ENCODE results near the gene B3GNT5. TPM values are rescaled to one million over a fixed set of nuclear protein-coding genes. Genes with fewer than 3 reads are reported as not detected.

Gene B3GNT5
- total and polyA plus RNA-seq, 10 of the 15 experiments (the other 5 are each of a cell fraction or from before 2014, with no cell fraction given), result 0.24 to 1.1 (median 0.48) TPM

DNA sequence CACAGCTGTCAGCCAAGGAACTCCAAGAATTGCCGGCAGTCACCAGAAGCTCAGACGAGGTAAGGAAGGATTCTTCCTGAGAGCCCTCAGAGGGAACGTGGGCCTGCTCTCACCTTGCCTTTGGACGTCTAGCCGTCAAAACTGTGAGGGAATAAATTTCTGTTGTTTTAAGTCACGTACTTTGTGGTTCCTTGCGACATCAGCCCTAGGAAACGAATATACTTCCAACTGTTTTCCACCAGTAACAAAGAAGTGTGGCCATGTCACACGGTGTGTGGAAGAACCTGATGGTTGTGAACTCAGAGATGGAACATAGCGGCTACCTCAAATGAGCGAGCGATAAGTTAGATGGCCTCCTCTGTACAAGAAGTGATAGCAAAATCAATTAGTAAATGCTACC, 41.0 kb upstream of the B3GNT5 start (continued):
- TF ChIP-seq PRDM15 (CRISPR knock-in tag; IDR thresholded peaks at IDR 0.05), result no peak
- no peak for TF ChIP-seq KAT2A (conservative IDR thresholded peaks at IDR 0.05; ENCODE audit: control insufficient read depth, low read depth, low read length)
- TF ChIP-seq, protein P1, sequence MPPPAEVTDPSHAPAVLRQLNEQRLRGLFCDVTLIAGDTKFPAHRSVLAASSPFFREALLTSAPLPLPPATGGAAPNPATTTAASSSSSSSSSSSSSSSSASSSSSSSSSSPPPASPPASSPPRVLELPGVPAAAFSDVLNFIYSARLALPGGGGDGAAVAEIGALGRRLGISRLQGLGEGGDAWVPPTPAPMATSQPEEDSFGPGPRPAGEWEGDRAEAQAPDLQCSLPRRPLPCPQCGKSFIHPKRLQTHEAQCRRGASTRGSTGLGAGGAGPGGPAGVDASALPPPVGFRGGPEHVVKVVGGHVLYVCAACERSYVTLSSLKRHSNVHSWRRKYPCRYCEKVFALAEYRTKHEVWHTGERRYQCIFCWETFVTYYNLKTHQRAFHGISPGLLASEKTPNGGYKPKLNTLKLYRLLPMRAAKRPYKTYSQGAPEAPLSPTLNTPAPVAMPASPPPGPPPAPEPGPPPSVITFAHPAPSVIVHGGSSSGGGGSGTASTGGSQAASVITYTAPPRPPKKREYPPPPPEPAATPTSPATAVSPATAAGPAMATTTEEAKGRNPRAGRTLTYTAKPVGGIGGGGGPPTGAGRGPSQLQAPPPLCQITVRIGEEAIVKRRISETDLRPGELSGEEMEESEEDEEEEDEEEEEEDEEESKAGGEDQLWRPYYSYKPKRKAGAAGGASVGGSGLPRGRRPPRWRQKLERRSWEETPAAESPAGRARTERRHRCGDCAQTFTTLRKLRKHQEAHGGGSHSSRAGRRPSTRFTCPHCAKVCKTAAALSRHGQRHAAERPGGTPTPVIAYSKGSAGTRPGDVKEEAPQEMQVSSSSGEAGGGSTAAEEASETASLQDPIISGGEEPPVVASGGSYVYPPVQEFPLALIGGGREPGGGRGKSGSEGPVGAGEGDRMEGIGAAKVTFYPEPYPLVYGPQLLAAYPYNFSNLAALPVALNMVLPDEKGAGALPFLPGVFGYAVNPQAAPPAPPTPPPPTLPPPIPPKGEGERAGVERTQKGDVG (CRISPR knock-in tag; IDR thresholded peaks at IDR 0.05), result no peak
- TF ChIP-seq BCL11A (IDR thresholded peaks at IDR 0.05; ENCODE audit: low read depth, low read length), result no peak

DNA sequence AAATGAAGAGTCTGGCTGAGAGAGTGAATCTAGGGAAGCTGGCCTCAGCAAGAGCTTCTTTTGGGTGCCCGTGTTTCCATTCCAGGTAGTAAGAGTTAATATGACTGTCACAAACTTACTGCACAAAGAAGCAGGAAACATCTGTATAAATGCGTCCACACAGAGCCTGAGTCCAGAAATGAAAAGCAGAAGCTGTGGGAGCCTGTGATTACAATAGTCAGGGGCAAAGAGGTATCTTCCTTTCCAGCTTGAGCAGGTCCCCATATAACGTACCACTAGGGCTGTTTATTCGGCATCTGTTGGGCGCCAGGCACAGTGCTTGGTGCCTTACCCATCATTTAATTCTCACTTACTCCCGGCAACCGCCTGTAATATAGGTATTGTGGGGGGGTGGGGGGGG, 40.5 kb upstream of the B3GNT5 start:
- Histone ChIP-seq H3K4me2 (ENCODE audit: control insufficient read depth, insufficient read depth) (no peak overlapping the region), H3K9me3 (replicated peaks; ENCODE audit: control insufficient read depth, insufficient read depth, low read length) (no peaks in the 10 kb centered on the region; the same call in 2 of the 3 replicates), H4K20me1 (ENCODE audit: control insufficient read depth, insufficient read depth) (no peaks in the 10 kb centered on the region), H2AFZ (ENCODE audit: control insufficient read depth, low read depth, low read length) (no peak overlapping the region), H3K79me2 (ENCODE audit: control insufficient read depth, insufficient read depth, low read length) (no peaks in the 10 kb centered on the region), H3K27ac (ENCODE audit: control insufficient read depth, insufficient read depth) (no peak overlapping the region), H3K9ac (ENCODE audit: control insufficient read depth, insufficient read depth, low read length) (no peak overlapping the region), H3K36me3 (ENCODE audit: control insufficient read depth in 2 of 2, insufficient read depth in 2 of 2, low read length in 1 of 2) (no peaks in the 10 kb centered on the region), H3K4me3 (no peak overlapping the region), H3K27me3 (replicated peaks in 1 of 2; ENCODE audit: control insufficient read depth in 2 of 2, insufficient read depth in 2 of 2, low read length in 1 of 2) (0 out of 4 replicates have a peak, but pooled peaks cover 0 to 5% of the 10 kb centered on the region in 2 experiments), H3K4me1 (ENCODE audit: control insufficient read depth, insufficient read depth, low read length) (no peaks in the 10 kb centered on the region)
- in situ Hi-C loops (cut with MboI), result no loop called here
- DNase-seq (ENCODE audit: low read depth, low spot score) (no peak), ATAC-seq (peak; percentile 66), FAIRE-seq (no peak)
- BruUV-seq (replicated peaks), result no TSS peak
- ChIA-PET RAD21 (ENCODE audit: unreplicated experiment) (interaction anchor here (0.5 to 2.3 kb wide), 4 partner anchors 12 to 159 kb away, joined by 3 to 11 read pairs (median 6); no protein-coding TSS in a partner anchor), SMC1A (ENCODE audit: uncharacterized antibody, unreplicated experiment) (interaction anchor here (0.7 to 1.3 kb wide), 5 partner anchors 14 to 162 kb away, joined by 3 to 4 read pairs (median 3); no protein-coding TSS in a partner anchor), POLR2A (interaction anchor here (0.5 kb wide), 1 partner anchor 418 kb away, joined by 4 read pairs; no protein-coding TSS in a partner anchor), CTCF (interaction anchor here (0.8 to 1.8 kb wide), 3 partner anchors 19 to 73 kb away, joined by 3 to 4 read pairs (median 4); no protein-coding TSS in a partner anchor)
- intact Hi-C loops (cut with micrococcal nuclease; ENCODE audit: unreplicated experiment), result no loop called here
- 26% methylated on average over 5 of the region's 7 CpGs for WGBS (ENCODE audit: insufficient coverage, insufficient replicate concordance, low lambda C conversion rate, missing lambda C conversion rate)
- TF ChIP-seq ZNF384 (IDR thresholded peaks at IDR 0.05; ENCODE audit: borderline replicate concordance, low read depth, low read length), result no peak
- TF ChIP-seq MTA2 (IDR thresholded peaks at IDR 0.05; ENCODE audit: low read depth), result no peak
- TF ChIP-seq RBBP5 (conservative IDR thresholded peaks at IDR 0.05), result no peak
- TF ChIP-seq, protein P2, sequence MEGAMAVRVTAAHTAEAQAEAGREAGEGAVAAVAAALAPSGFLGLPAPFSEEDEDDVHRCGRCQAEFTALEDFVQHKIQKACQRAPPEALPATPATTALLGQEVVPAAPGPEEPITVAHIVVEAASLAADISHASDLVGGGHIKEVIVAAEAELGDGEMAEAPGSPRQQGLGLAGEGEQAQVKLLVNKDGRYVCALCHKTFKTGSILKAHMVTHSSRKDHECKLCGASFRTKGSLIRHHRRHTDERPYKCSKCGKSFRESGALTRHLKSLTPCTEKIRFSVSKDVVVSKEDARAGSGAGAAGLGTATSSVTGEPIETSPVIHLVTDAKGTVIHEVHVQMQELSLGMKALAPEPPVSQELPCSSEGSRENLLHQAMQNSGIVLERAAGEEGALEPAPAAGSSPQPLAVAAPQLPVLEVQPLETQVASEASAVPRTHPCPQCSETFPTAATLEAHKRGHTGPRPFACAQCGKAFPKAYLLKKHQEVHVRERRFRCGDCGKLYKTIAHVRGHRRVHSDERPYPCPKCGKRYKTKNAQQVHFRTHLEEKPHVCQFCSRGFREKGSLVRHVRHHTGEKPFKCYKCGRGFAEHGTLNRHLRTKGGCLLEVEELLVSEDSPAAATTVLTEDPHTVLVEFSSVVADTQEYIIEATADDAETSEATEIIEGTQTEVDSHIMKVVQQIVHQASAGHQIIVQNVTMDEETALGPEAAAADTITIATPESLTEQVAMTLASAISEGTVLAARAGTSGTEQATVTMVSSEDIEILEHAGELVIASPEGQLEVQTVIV (IDR thresholded peaks at IDR 0.05; ENCODE audit: borderline replicate concordance, partially characterized antibody), result no peak
- no peak for TF ChIP-seq ASH2L (IDR thresholded peaks at IDR 0.05; ENCODE audit: borderline replicate concordance, low read depth)
- TF ChIP-seq SKIL (IDR thresholded peaks at IDR 0.05; ENCODE audit: low read depth, poor library complexity, severe bottlenecking), result no peak
